Choroid plexus epithelial cell (primary cell): ENCODE data around the gene MINDY4.

Source experiments
- DNase-seq: peaks from one replicate; pipeline ENCODE4 v3.0.0-alpha.2; 2010; ENCODE audit warnings: low read depth
- H3K4me3 ChIP-seq: 2 replicates; pipeline ENCODE4 v1.5.1; 2011; ENCODE audit warnings: low read depth, mild to moderate bottlenecking, control low read depth, low read length, moderate library complexity
- TF ChIP-seq, protein P1 (sequence below): conservative IDR thresholded peaks from 2 replicates; pipeline ENCODE4 v1.5.1; 2011; ENCODE audit warnings: low read depth, mild to moderate bottlenecking, control low read depth, inconsistent platforms, low read length, moderate library complexity

The MINDY4 gene

DNA sequence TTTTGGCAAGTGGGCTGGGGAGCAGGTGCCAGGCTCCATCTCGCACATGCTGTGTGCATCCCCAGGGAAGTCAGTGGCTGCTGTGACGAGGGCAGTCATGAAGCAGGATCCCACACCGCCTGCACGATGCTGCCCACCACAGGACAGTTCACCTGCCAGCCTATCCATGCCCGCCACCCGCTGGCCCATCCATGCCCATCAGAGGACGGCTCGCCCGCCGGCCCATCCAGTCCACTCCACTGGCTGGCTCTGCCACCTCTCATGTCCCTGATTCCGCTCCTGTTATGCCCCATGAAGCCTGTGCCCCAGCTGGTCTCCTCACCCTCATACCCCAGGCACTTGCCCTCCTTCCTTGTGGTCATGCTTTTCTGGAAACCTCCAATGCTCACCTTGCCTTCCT lies 37.5 kb upstream of the MINDY4 start:
- no peak overlapping the region for H3K4me3 ChIP-seq
- no peak for DNase-seq
- TF ChIP-seq, protein P1, sequence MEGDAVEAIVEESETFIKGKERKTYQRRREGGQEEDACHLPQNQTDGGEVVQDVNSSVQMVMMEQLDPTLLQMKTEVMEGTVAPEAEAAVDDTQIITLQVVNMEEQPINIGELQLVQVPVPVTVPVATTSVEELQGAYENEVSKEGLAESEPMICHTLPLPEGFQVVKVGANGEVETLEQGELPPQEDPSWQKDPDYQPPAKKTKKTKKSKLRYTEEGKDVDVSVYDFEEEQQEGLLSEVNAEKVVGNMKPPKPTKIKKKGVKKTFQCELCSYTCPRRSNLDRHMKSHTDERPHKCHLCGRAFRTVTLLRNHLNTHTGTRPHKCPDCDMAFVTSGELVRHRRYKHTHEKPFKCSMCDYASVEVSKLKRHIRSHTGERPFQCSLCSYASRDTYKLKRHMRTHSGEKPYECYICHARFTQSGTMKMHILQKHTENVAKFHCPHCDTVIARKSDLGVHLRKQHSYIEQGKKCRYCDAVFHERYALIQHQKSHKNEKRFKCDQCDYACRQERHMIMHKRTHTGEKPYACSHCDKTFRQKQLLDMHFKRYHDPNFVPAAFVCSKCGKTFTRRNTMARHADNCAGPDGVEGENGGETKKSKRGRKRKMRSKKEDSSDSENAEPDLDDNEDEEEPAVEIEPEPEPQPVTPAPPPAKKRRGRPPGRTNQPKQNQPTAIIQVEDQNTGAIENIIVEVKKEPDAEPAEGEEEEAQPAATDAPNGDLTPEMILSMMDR = no peak

DNA sequence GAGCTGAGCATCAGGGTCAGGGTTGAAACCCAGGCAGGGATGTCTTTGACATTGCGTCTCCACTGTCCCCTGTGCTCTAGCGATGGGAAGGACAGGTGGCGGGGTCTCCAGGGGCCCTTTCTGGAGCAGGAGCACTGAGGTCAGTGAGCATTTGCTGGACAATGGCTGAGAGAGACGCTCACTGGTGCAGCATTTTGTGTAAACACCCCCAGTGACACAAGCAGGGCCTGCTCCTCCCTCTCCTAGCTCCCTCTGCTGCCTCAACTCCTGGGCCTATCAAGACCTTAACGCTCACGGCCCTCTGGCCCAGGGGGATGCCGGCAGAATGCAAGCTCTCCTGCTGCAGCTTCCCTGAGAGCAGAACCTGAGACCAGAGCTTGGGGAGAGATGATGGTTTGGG lies 36.7 kb upstream of the MINDY4 start:
- TF ChIP-seq, protein P1 = no peak
- H3K4me3 ChIP-seq = no peak overlapping the region
- no peak for DNase-seq

DNA sequence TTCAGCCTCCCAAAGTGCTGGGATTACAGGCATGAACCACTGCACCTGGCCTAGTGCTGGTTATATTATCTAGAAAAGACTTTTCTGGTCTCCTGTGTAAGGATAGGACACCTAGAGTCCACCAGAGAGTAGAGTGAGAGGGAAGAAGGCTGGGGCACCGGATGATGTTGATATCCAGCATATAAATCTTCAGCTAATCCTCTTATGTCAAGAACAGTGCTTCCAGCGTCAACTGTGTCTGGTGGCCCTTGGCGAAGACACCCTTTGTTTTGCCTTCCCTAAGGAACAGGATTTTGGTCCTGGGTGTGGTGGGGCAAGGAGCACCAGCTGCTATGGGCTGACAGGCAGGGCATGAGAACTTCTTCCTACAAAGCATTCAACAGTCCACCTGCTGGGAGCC lies 35.6 kb upstream of the MINDY4 start:
- H3K4me3 ChIP-seq = no peak overlapping the region
- TF ChIP-seq, protein P1 = no peak
- DNase-seq = no peak

DNA sequence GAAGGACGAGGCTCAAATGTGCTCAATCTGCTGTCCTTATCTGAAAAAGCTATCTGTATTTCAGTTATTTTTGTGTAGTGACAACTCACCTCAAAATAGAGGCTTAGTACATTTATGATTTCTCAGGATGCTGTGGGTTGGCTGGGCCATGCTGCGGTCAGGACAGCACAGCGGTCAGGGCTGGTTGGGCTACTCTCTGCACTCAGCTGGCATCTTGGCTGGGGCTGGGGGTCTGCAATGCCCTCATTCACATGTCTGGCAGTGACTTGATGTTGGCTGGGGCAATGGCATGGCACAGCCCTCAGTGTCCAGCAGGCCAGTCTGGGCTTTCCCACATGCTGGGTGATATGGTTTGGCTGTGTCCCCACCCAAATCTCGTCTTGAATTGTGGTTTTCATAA lies 34.9 kb upstream of the MINDY4 start:
- H3K4me3 ChIP-seq = no peak overlapping the region
- no peak for DNase-seq
- TF ChIP-seq, protein P1 = no peak

DNA sequence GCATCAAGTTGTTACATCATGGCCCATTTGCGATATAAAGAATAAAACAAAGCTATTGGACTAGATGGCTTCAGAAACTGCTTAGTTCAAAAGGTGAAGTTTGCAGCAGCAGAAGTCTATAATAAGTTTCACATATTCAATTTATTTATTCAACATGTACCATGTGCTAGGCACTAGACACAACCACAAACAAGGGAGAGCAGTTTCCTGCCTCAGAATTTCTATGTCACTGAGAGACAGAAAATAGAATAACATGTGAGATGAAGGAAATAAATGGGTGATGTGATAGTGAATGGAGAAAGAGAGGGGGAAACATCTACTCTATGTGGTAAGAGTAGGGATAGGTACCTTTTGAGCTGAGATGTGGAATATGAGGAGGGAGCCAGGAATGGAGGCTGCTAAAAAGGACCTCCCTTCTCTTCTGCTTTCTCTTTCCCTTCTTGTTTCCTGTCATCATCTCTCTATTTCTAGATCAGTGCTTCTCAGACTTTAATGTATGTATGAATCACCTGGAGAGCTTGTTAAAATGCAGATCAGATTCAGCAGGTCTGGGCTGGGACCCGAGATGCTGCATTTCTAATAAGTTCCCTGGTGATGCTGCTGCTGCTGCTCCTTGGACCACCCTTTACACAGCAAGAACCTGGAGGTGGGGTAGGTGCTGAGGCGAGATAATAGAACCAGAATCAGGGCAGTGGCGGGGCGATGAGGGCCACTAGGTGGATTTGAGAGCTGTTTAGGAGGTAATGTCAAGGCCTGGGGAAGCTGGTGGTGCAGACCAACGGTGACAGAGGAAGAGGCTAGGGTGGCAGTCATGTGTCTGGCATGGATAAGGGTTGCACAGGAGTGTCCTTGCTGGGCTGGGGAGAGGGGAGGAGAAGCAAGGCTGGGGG lies 32.9 kb upstream of the MINDY4 start:
- DNase-seq = no peak
- no peak overlapping the region for H3K4me3 ChIP-seq
- TF ChIP-seq, protein P1 = no peak

DNA sequence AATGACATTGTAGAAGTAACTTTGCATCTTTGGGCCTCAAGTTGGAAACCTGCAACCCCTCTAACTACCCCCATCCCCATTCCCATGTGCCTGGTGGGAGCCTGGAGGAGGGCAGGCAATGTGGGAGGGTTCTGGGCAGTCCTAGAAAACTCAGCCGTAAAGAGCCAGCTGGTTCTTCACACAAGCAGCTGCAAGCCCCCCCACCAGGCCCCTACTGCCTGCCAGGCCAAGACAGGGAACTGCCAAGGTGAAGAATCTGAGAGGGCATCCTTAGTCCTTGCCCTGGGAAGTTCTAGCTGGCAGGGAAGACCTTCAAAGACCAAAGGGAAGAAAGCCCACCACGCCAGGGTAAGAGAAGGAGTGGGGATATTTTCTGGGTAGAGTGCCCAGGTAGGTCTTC lies 31.5 kb upstream of the MINDY4 start:
- TF ChIP-seq, protein P1 = no peak
- DNase-seq = no peak
- no peak overlapping the region for H3K4me3 ChIP-seq
